DMS 273 treated with DMSO at 0.1 percent for 48 hours (cell line): ENCODE data around the gene SMTNL2.
A peak's percentile ranks its signal among the peaks of the same experiment; 100 is the strongest.
"Not testable (repeated sequence)": the region's sequence is repeated elsewhere in the genome, so short reads cannot be mapped to it uniquely, and the experiment has no call there.

ENCODE experiments used
- DNase-seq: peaks from one replicate; lab custom pipeline; 2025; lab: John Stamatoyannopoulos, UW

Gene SMTNL2

GRCh38 chr17:4560421-4560820 is 23.9 kb upstream of the SMTNL2 start, which contains the start of gene GGT6:
GGT6 (minus strand) TSS chr17:4560577; CDS start chr17:4560521, 56 bp downstream.
- DNase-seq: no peak

GRCh38 chr17:4560837-4561256 is 23.5 kb upstream of the SMTNL2 start:
- DNase-seq: no peak

GRCh38 chr17:4562015-4562969 is 22.0 kb upstream of the SMTNL2 start:
- no peak for DNase-seq

GRCh38 chr17:4565209-4566141 is 18.9 kb upstream of the SMTNL2 start:
- DNase-seq: peak; percentile 49

- DNase-seq: no peak
These were observed 17.5 kb upstream of the SMTNL2 start for GRCh38 chr17:4566785-4567184.

- no peak for DNase-seq
These were observed 14.7 kb upstream of the SMTNL2 start for GRCh38 chr17:4569591-4569990.

- no peak for DNase-seq
These were observed 12.2 kb upstream of the SMTNL2 start for GRCh38 chr17:4572131-4572530.

GRCh38 chr17:4573115-4573514 is 11.2 kb upstream of the SMTNL2 start:
- no peak for DNase-seq

GRCh38 chr17:4573669-4574068 is 10.7 kb upstream of the SMTNL2 start:
- no peak for DNase-seq

GRCh38 chr17:4574448-4575045 is 9.8 kb upstream of the SMTNL2 start:
- DNase-seq: no peak

- no peak for DNase-seq
These were observed 8.2 kb upstream of the SMTNL2 start for GRCh38 chr17:4576161-4576558.

- no peak for DNase-seq
These were observed 7.5 kb upstream of the SMTNL2 start for GRCh38 chr17:4576729-4577322.

- no peak for DNase-seq
These were observed 6.8 kb upstream of the SMTNL2 start for GRCh38 chr17:4577386-4577993.

- DNase-seq: not testable (repeated sequence)
These were observed 6.0 kb upstream of the SMTNL2 start for GRCh38 chr17:4578349-4578748.

GRCh38 chr17:4579678-4580077 is 4.7 kb upstream of the SMTNL2 start:
- no peak for DNase-seq

GRCh38 chr17:4580291-4580690 is 4.0 kb upstream of the SMTNL2 start:
- DNase-seq: no peak

GRCh38 chr17:4582101-4582501 is 2.2 kb upstream of the SMTNL2 start:
- DNase-seq: no peak

GRCh38 chr17:4582691-4583090 is 1.6 kb upstream of the SMTNL2 start:
- no peak for DNase-seq

GRCh38 chr17:4583206-4583605 is 1.1 kb upstream of the SMTNL2 start:
- no peak for DNase-seq

- no peak for DNase-seq
These were observed 588 bp upstream of the SMTNL2 start for GRCh38 chr17:4583782-4584100.

GRCh38 chr17:4584917-4585637 is 748 bp downstream of the SMTNL2 start:
- no peak for DNase-seq
